Mesodermal cell (in vitro differentiated cells): ENCODE data around the gene FAM171A1.
"Not testable (repeated sequence)": the region's sequence is repeated elsewhere in the genome, so short reads cannot be mapped to it uniquely, and the experiment has no call there.

Experiments used
- H3K27ac ChIP-seq: 2 replicates; pipeline ENCODE4 v1.7.0; 2013; ENCODE audit warnings: mild to moderate bottlenecking, low read depth, low read length, moderate library complexity; ENCODE audit not compliant: severe bottlenecking
- H3K36me3 ChIP-seq: 2 replicates; pipeline ENCODE4 v1.7.1; 2013; ENCODE audit warnings: mild to moderate bottlenecking, low read length, moderate library complexity; ENCODE audit not compliant: control insufficient read depth, insufficient read depth
- H3K4me1 ChIP-seq: one replicate; pipeline ENCODE4 v1.7.1; 2013; ENCODE audit warnings: mild to moderate bottlenecking, low read length; ENCODE audit not compliant: insufficient read depth, control insufficient read depth, poor library complexity, severe bottlenecking
- H3K4me3 ChIP-seq: 2 replicates; pipeline ENCODE4 v1.7.0; 2013; ENCODE audit warnings: low read length, control low read depth, mild to moderate bottlenecking; ENCODE audit not compliant: insufficient read depth, poor library complexity, severe bottlenecking; ENCODE audit errors: extremely low read depth
- H3K9me3 ChIP-seq: 2 replicates; pipeline ENCODE4 v1.7.1; 2013; ENCODE audit warnings: mild to moderate bottlenecking, low read length, moderate library complexity; ENCODE audit not compliant: control insufficient read depth
- WGBS, 2 experiments: methylation state at CpG; one replicate each; pipeline ENCODE4 v1.1.5; 2013; ENCODE audit warnings: missing lambda C conversion rate in 2 of 2; ENCODE audit not compliant: insufficient coverage in 2 of 2; 5-methylcytosine and 5-hydroxymethylcytosine counted together

FAM171A1 gene

DNA sequence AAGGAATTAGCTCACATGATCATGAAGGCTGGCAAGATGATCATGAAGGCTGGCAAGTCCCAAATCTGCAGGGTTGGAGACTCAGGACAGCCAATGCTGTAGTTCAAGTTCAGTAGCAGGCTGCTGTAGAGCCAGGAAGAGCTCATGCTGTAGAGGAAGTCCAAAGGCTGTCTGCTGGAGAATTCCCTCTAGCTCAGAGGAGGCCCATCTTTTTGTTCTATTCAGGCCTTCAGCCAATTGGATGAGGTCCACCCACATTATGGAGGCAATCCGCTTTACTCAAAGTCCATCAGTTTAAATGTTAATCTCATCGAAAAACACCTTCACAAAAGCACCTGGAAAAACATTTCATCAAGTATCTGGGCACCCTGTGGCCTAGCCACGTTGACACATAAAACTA is 24.8 kb upstream of the FAM171A1 start:
- Histone ChIP-seq H3K4me3 (no peak overlapping the region), H3K36me3 (no peaks in the 10 kb centered on the region), H3K9me3 (no peaks in the 10 kb centered on the region), H3K4me1 (no peaks in the 10 kb centered on the region), H3K27ac (no peak overlapping the region)
- WGBS, 2 experiments, result 95% methylated on average over 2 of the region's 3 CpGs

GRCh38 chr10:15393139-15393825 is 22.2 kb upstream of the FAM171A1 start:
- 83 to 89% methylated on average over 1 to 4 of the region's 4 CpGs for WGBS, 2 experiments
- no peaks in the 10 kb centered on the region for H3K4me1 ChIP-seq
- no peak overlapping the region for H3K27ac ChIP-seq
- no peaks in the 10 kb centered on the region for H3K9me3 ChIP-seq
- no peaks in the 10 kb centered on the region for H3K36me3 ChIP-seq
- no peak overlapping the region for H3K4me3 ChIP-seq

- WGBS, 2 experiments, result 91% methylated on average over 4 to 5 of the region's 5 CpGs
Observed at GRCh38 chr10:15391491-15391890, 20.4 kb upstream of the FAM171A1 start.

GRCh38 chr10:15388172-15388571 is 17.1 kb upstream of the FAM171A1 start:
- not testable (repeated sequence) for H3K9me3 ChIP-seq, H3K36me3 ChIP-seq, H3K27ac ChIP-seq, H3K4me3 ChIP-seq, H3K4me1 ChIP-seq
- 70 to 80% methylated on average over 2 of the region's 7 CpGs for WGBS, 2 experiments

More at GRCh38 chr10:15391491-15391890, 20.4 kb upstream of the FAM171A1 start:
- Histone ChIP-seq H3K27ac (no peak overlapping the region), H3K4me1 (peaks cover 3% of the 10 kb centered on the region), H3K9me3 (no peaks in the 10 kb centered on the region), H3K4me3 (no peak overlapping the region), H3K36me3 (no peaks in the 10 kb centered on the region)

DNA sequence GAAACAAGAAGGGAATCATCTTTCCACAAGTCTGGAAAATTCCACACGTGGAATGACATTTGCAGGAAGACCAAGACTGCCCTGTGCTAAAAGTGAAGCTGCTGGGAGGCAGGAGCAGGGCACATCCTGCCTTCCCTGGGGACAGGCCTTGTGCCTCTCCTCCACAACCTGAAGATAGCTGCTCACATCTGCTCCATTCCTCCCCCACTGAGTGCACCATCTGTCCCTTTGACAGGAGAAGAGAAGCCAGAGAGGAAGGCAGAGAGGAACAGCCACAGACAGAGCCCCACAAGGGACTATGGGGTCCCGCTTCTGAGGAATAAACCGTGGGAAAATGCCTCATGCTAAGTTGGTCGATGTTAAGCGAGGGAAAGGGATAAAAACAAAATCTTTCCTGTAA is 15.9 kb upstream of the FAM171A1 start:
- no peaks in the 10 kb centered on the region for H3K36me3 ChIP-seq
- H3K4me3 ChIP-seq, result no peak overlapping the region
- H3K4me1 ChIP-seq, result peaks cover 3% of the 10 kb centered on the region
- WGBS, 2 experiments, result 86 to 88% methylated on average over 4 to 5 of the region's 5 CpGs
- no peak overlapping the region for H3K27ac ChIP-seq
- no peaks in the 10 kb centered on the region for H3K9me3 ChIP-seq

- 89 to 94% methylated on average over 9 to 14 of the region's 17 CpGs for WGBS, 2 experiments
- Histone ChIP-seq H3K4me3 (no peak overlapping the region), H3K36me3 (no peaks in the 10 kb centered on the region), H3K4me1 (peaks cover 3% of the 10 kb centered on the region), H3K27ac (no peak overlapping the region), H3K9me3 (no peaks in the 10 kb centered on the region)
Observed at GRCh38 chr10:15385552-15386455, 14.7 kb upstream of the FAM171A1 start.

DNA sequence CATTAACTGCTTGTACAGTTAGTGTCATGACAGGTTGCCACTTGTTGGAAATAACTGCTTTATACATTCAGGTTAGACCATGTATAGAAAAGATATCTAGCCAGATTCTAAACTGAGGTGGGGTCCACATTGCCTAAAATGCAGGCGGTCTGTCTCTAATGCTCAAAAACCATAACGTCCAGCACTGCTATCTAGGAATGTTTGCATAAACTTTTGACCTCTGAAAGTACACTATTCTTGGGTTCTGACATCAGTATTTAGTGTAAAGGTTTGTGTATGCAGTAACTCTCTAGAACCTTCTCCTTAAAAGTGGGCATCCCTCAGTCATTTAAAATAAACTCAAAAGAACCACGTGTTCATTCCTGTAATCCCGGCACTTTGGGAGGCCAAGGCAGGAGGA is 10.3 kb upstream of the FAM171A1 start:
- Histone ChIP-seq H3K27ac (no peak overlapping the region), H3K36me3 (no peaks in the 10 kb centered on the region), H3K4me3 (no peak overlapping the region), H3K4me1 (no peaks in the 10 kb centered on the region), H3K9me3 (no peaks in the 10 kb centered on the region)
- WGBS, 2 experiments, result 75 to 78% methylated on average over 3 to 4 of the region's 4 CpGs

DNA sequence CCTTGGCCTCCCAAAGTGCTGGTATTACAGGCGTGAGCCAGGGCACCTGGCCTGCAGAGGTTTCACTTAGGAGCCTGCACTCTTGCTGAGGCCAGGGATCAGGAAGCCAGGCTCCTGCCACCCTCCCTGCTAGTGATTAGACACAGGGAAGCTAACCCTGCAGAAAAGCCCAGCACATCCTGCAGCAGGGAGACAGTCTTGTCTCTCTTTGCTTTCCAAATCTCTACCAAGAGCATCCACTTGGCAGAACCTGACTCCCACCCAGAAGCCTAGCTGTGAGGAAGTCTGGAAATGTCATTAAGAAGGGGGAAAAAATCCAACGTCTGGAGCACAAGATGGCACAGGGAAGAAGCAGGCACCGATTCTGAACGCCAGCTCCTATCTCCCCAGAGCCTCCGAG is 8.0 kb upstream of the FAM171A1 start:
- no peak overlapping the region for H3K4me3 ChIP-seq
- no peak overlapping the region for H3K27ac ChIP-seq
- no peaks in the 10 kb centered on the region for H3K9me3 ChIP-seq
- peaks cover 4% of the 10 kb centered on the region for H3K4me1 ChIP-seq
- WGBS, 2 experiments, result 89 to 90% methylated on average over 5 of the region's 5 CpGs
- no peaks in the 10 kb centered on the region for H3K36me3 ChIP-seq

DNA sequence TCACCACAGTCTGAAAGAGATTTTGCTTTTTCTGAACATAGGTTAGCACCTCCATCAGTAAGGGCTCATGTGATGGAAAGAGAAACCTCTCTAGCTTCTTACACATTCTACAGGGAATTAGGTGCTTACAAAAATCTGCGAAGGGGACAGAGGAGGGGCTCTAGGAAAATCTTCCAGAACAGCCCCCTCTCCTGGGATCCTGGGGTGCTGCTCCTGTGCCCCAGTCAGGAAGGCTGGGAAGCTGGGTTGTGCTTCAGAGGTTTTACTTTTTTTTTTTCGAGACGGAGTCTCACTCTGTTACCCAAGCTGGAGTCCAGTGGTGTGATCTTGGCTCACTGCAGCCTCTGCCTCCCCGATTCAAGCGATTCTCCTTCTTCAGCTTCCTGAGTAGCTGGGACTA is 7.5 kb upstream of the FAM171A1 start:
- Histone ChIP-seq H3K27ac (no peak overlapping the region), H3K4me1 (peaks cover 6% of the 10 kb centered on the region), H3K4me3 (no peak overlapping the region), H3K9me3 (no peaks in the 10 kb centered on the region), H3K36me3 (no peaks in the 10 kb centered on the region)
- 75 to 94% methylated on average over 4 to 5 of the region's 5 CpGs for WGBS, 2 experiments

GRCh38 chr10:15374566-15374965 is 3.5 kb upstream of the FAM171A1 start:
- Histone ChIP-seq H3K27ac (no peak overlapping the region), H3K9me3 (no peaks in the 10 kb centered on the region), H3K4me3 (no peak overlapping the region), H3K4me1 (peaks cover 6% of the 10 kb centered on the region), H3K36me3 (no peaks in the 10 kb centered on the region)
- no CpG with 5 or more reads among the region's 1 CpG for WGBS, 2 experiments

DNA sequence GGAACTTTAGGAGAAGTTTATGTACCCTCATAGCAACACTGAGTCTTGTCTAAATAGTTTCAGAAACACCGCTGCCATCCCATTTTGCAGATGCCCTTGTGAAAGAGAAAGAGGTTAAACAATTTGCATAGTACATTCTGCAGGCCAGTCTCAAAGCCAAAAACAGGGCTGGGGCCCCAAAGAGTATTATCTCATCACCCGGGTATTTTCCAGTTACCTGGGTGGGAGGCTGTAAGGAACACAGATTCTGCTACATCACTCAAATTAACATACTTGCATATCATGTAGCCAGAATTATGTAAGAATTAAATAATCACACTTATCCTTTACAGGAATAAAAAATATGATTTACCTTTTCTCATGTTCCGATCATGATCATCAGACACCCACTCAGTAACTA is 3.1 kb upstream of the FAM171A1 start:
- Histone ChIP-seq H3K36me3 (no peaks in the 10 kb centered on the region), H3K4me3 (no peak overlapping the region), H3K4me1 (peaks cover 6% of the 10 kb centered on the region), H3K27ac (no peak overlapping the region), H3K9me3 (no peaks in the 10 kb centered on the region)
- 100% methylated on average over 1 of the region's 3 CpGs; no CpG with 5 or more reads in 1 of the 2 experiments for WGBS, 2 experiments
